GM12878 (cell line): ENCODE data around the gene CPLX4. TPM values are rescaled to one million over a fixed set of nuclear protein-coding genes. Genes with fewer than 3 reads are reported as not detected.

Experiments used
- ATAC-seq: fragments of 200-7000 bp; cut with Tn5 transposase; 3 replicates; pipeline ENCODE4 v1.9.1; 2020; ENCODE audit warnings: mild to moderate bottlenecking, moderate library complexity
- BruUV-seq: library from RNA; stranded (reverse); fragments of 400-500 nt; replicated peaks from 2 replicates; lab custom pipeline; 2021; lab: Mats Ljungman, UMichigan
- CTCF ChIA-PET: fragments of 300-600 bp; sonication (Branson Sonifier 250); formaldehyde crosslinking; extraction: SDS; loops from one replicate; lab custom pipeline; 2021; ENCODE audit warnings: inconsistent platforms; lab: Yijun Ruan, JAX
- POLR2A ChIA-PET: fragments of 350-600 bp; formaldehyde crosslinking; extraction: SDS; loops from one replicate; lab custom pipeline; 2021; ENCODE audit warnings: inconsistent platforms; lab: Charles Lee
- RAD21 ChIA-PET: fragments of 300-600 bp; sonication (Branson Sonifier 250); formaldehyde crosslinking; loops from one replicate; lab custom pipeline; 2023; ENCODE audit warnings: antibody characterized with exemption; ENCODE audit not compliant: unreplicated experiment; lab: Charles Lee
- SMC1A ChIA-PET: fragments of 300-600 bp; sonication (Branson Sonifier 250); formaldehyde crosslinking; loops from one replicate; lab custom pipeline; 2023; ENCODE audit not compliant: unreplicated experiment, uncharacterized antibody; lab: Charles Lee
- DNase-seq: peaks from one replicate; pipeline ENCODE4 v3.0.0-alpha.2; 2011; ENCODE audit warnings: low read depth, low spot score
- FAIRE-seq: peaks from 3 replicates; lab custom pipeline; 2011; peaks lifted over from hg19 to GRCh38; lab: Jason Lieb, UNC
- H2AFZ ChIP-seq: 2 replicates; pipeline ENCODE4 v1.6.0; 2011; ENCODE audit warnings: low read depth, low read length, control low read depth; ENCODE audit not compliant: control insufficient read depth
- H3K27ac ChIP-seq: 2 replicates; pipeline ENCODE4 v1.5.1; 2011; ENCODE audit warnings: control low read depth; ENCODE audit not compliant: control insufficient read depth, insufficient read depth
- H3K27me3 ChIP-seq, 2 experiments: replicated peaks in 1 of 2; 2 replicates each; pipeline versions ENCODE4 v1.6.0 to v1.6.1; 2011; ENCODE audit warnings: low read length in 1 of 2; ENCODE audit not compliant: control insufficient read depth in 2 of 2, insufficient read depth in 2 of 2
- H3K36me3 ChIP-seq, 2 experiments: 2 replicates each; pipeline ENCODE4 v1.5.1; 2011; ENCODE audit warnings: low read length in 1 of 2; ENCODE audit not compliant: control insufficient read depth in 2 of 2, insufficient read depth in 2 of 2
- H3K4me1 ChIP-seq: 2 replicates; pipeline ENCODE4 v1.6.1; 2011; ENCODE audit warnings: mild to moderate bottlenecking, low read length, moderate library complexity, mixed read lengths; ENCODE audit not compliant: control insufficient read depth, insufficient read depth
- H3K4me2 ChIP-seq: 2 replicates; pipeline ENCODE4 v1.6.0; 2011; ENCODE audit warnings: control low read depth; ENCODE audit not compliant: control insufficient read depth, insufficient read depth
- H3K4me3 ChIP-seq: fragments of 200-600 bp; sonication (generic); 2 replicates; pipeline ENCODE4 v1.5.1; 2016
- H3K79me2 ChIP-seq: 2 replicates; pipeline ENCODE4 v1.6.0; 2011; ENCODE audit warnings: low read length; ENCODE audit not compliant: control insufficient read depth, insufficient read depth
- H3K9ac ChIP-seq: 2 replicates; pipeline ENCODE4 v1.8.0; 2011; ENCODE audit warnings: low read length, control low read depth, mixed read lengths; ENCODE audit not compliant: control insufficient read depth, insufficient read depth
- H3K9me3 ChIP-seq: replicated peaks from 3 replicates; pipeline ENCODE4 v1.5.1; 2011; ENCODE audit warnings: mild to moderate bottlenecking, low read length; ENCODE audit not compliant: control insufficient read depth, insufficient read depth
- H4K20me1 ChIP-seq: 2 replicates; pipeline ENCODE4 v1.6.0; 2011; ENCODE audit not compliant: control insufficient read depth, insufficient read depth
- EZH2 ChIP-seq: IDR thresholded peaks from 2 replicates; pipeline ENCODE4 v1.6.1; 2012; ENCODE audit warnings: low read depth, mild to moderate bottlenecking, control low read depth, inconsistent platforms, low read length, borderline replicate concordance; ENCODE audit not compliant: control insufficient read depth
- FOS ChIP-seq: IDR thresholded peaks from 3 replicates; pipeline ENCODE4 v1.6.1; 2011; ENCODE audit warnings: borderline replicate concordance; ENCODE audit not compliant: insufficient read length; ENCODE audit errors: extremely low read depth
- KLF5 ChIP-seq: fragments of 450-650 bp; IDR thresholded peaks from 2 replicates; pipeline ENCODE4 v1.6.1; 2014; ENCODE audit warnings: mild to moderate bottlenecking; ENCODE audit not compliant: partially characterized antibody
- MEF2B ChIP-seq: fragments of 450-650 bp; IDR thresholded peaks from 2 replicates; pipeline ENCODE4 v1.6.1; 2018; ENCODE audit warnings: mild to moderate bottlenecking, moderate library complexity; ENCODE audit not compliant: partially characterized antibody, poor library complexity, severe bottlenecking
- NBN ChIP-seq: fragments of 450-650 bp; IDR thresholded peaks from 2 replicates; pipeline ENCODE4 v1.6.1; 2016
- NR2C2 ChIP-seq: IDR thresholded peaks from 2 replicates; pipeline ENCODE4 v1.6.1; 2011; ENCODE audit warnings: borderline replicate concordance, low read depth; ENCODE audit not compliant: control insufficient read depth, insufficient read length
- POLR2AphosphoS5 ChIP-seq: IDR thresholded peaks from 2 replicates; pipeline ENCODE4 v1.6.1; 2011; ENCODE audit warnings: mild to moderate bottlenecking, low read length, inconsistent platforms
- SMARCA5 ChIP-seq: fragments of 450-650 bp; IDR thresholded peaks from 2 replicates; pipeline ENCODE4 v1.6.1; 2017; ENCODE audit warnings: mild to moderate bottlenecking
- ZNF24 ChIP-seq: fragments of 450-650 bp; IDR thresholded peaks from 2 replicates; pipeline ENCODE4 v1.6.1; 2017; ENCODE audit warnings: antibody characterized with exemption, mild to moderate bottlenecking
- WGBS: methylation state at CpG from one replicate; pipeline ENCODE4 v1.1.6; 2016; ENCODE audit warnings: low lambda C conversion rate; ENCODE audit not compliant: insufficient replicate concordance, insufficient coverage; ENCODE audit errors: missing lambda C conversion rate; 5-methylcytosine and 5-hydroxymethylcytosine counted together
- in situ Hi-C: fragments of 300-500 bp; cut with MboI; formaldehyde crosslinking; loops from 9 replicates; pipeline ENCODE4 v1.14.3; 2018; ENCODE audit warnings: mixed read lengths
- intact Hi-C: fragments of 100-400 bp; cut with micrococcal nuclease; formaldehyde crosslinking; loops from one replicate; pipeline ENCODE4 v1.14.2; 2022; ENCODE audit not compliant: unreplicated experiment
- polyA plus RNA-seq, 11 experiments: library from polyadenylated mRNA; depleted of rRNA in 4 of 11; unstranded in 6 of 11; stranded (reverse) in 5 of 11; fragments of >200 nt; fragmentation: Nextera tagmentation in 4 of 11; fragmentation: Illumina TruSeq in 1 of 11; extraction: Ambion mirVana in 4 of 11; extraction: Trizol in 1 of 11; gene quantifications; 1 replicate in 1 of 11; 2 replicates in 10 of 11; pipeline versions ENCODE4 v1.2.1 to v1.2.3, GENCODE V29; 2011 to 2016; ENCODE audit warnings: inconsistent platforms in 2 of 11, missing spikeins in 2 of 11, low read depth in 1 of 11
- total RNA-seq, 4 experiments: library from RNA; depleted of rRNA in 3 of 4; stranded (reverse); fragments of >200 nt in 3 of 4; fragmentation: Illumina TruSeq in 1 of 4; extraction: Trizol in 1 of 4; gene quantifications; 2 replicates each; pipeline versions ENCODE4 v1.2.1 to v1.2.3, GENCODE V29; 2013 to 2021
- TF ChIP-seq, protein P1 (sequence below): fragments of 450-650 bp; IDR thresholded peaks from 2 replicates; pipeline ENCODE4 v1.6.1; 2016; ENCODE audit warnings: mild to moderate bottlenecking

CPLX4 gene
- total and polyA plus RNA-seq, 10 of the 15 experiments (the other 5 are each of a cell fraction or from before 2014, with no cell fraction given) = not detected

DNA sequence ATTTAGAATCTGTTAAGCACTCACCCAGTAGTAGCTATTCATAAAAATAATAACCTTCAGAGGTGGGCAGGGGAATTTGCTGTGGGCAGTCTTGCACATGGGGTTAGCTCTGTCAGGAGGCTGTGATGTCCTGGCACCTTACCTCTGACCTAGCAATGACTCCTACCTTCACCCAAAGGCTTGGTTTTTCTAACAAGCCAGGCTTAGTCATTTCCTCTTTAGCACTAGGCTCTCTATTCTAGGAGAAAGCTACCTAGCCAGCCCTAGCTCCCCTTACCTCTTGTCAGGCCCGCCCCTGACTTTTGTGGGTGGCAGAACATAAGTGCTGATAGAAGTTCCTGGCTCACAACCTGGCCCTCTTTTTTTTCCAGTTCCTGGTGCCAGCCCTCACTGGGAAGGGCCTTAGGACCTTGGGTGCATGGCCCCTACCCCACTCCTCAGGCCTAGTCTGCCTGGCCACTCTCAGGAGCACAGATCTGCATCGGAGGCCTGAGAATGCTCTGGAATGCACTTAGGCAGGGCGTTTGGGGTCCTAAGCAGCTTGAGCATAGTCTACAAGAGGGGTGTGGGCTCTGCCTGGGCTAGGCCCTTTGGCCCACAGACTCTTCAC is 17.7 kb downstream of the CPLX4 start:
- Histone ChIP-seq H3K9me3 (no peaks in the 10 kb centered on the region; the same call in 2 of the 3 replicates), H3K27ac (no peak overlapping the region), H4K20me1 (no peaks in the 10 kb centered on the region), H3K4me2 (no peak overlapping the region), H3K36me3 (no peaks in the 10 kb centered on the region), H2AFZ (no peak overlapping the region), H3K4me1 (no peaks in the 10 kb centered on the region), H3K27me3 (peaks cover 3 to 7% of the 10 kb centered on the region in 2 experiments; a peak in 3 of 4 replicates), H3K4me3 (no peak overlapping the region), H3K9ac (no peak overlapping the region), H3K79me2 (no peaks in the 10 kb centered on the region)
- SMC1A ChIA-PET = interaction anchor here (0.6 to 0.9 kb wide), 3 partner anchors 79 to 686 kb away, joined by 3 read pairs; no protein-coding TSS in a partner anchor
- TF ChIP-seq, protein P1, sequence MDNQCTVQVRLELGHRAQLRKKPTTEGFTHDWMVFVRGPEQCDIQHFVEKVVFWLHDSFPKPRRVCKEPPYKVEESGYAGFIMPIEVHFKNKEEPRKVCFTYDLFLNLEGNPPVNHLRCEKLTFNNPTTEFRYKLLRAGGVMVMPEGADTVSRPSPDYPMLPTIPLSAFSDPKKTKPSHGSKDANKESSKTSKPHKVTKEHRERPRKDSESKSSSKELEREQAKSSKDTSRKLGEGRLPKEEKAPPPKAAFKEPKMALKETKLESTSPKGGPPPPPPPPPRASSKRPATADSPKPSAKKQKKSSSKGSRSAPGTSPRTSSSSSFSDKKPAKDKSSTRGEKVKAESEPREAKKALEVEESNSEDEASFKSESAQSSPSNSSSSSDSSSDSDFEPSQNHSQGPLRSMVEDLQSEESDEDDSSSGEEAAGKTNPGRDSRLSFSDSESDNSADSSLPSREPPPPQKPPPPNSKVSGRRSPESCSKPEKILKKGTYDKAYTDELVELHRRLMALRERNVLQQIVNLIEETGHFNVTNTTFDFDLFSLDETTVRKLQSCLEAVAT = no peak
- TF ChIP-seq KLF5 (no peak), POLR2AphosphoS5 (no peak), ZNF24 (no peak)
- no peak for ATAC-seq
- no TSS peak for BruUV-seq
- DNase-seq = no peak
- FAIRE-seq = no peak
- POLR2A ChIA-PET = no interaction called here
- in situ Hi-C loops = no loop called here
- RAD21 ChIA-PET = interaction anchor here (1.3 kb wide), 1 partner anchor 102 kb away, joined by 8 read pairs; no protein-coding TSS in a partner anchor
- WGBS = 44% methylated on average over 3 of the region's 3 CpGs
- intact Hi-C loops = no loop called here
- CTCF ChIA-PET = interaction anchor here (0.7 to 1.5 kb wide), 5 partner anchors 9 to 103 kb away, joined by 3 to 6 read pairs (median 3); no protein-coding TSS in a partner anchor

GRCh38 chr18:59298871-59299270 is 19.6 kb downstream of the CPLX4 start:
- no peak overlapping the region for H3K4me2 ChIP-seq
- ATAC-seq (no peak), DNase-seq (no peak), FAIRE-seq (no peak)
- H4K20me1 ChIP-seq = no peaks in the 10 kb centered on the region
- H3K27me3 ChIP-seq = peaks cover 3 to 4% of the 10 kb centered on the region in 2 experiments; a peak in 3 of 4 replicates
- BruUV-seq = no TSS peak
- H2AFZ ChIP-seq = no peak overlapping the region
- no peaks in the 10 kb centered on the region for H3K79me2 ChIP-seq
- H3K9me3 ChIP-seq = no peaks in the 10 kb centered on the region; the same call in 2 of the 3 replicates
- H3K36me3 ChIP-seq = no peaks in the 10 kb centered on the region
- 51% methylated on average over 8 of the region's 8 CpGs for WGBS
- H3K4me1 ChIP-seq = no peaks in the 10 kb centered on the region
- POLR2A ChIA-PET = no interaction called here
- SMC1A ChIA-PET = no interaction called here
- RAD21 ChIA-PET = no interaction called here
- H3K4me3 ChIP-seq = no peak overlapping the region
- no peak overlapping the region for H3K9ac ChIP-seq
- no peak overlapping the region for H3K27ac ChIP-seq
- CTCF ChIA-PET = interaction anchor here (1.1 kb wide), 1 partner anchor 104 kb away, joined by 3 read pairs; no protein-coding TSS in a partner anchor
- in situ Hi-C loops = no loop called here
- no peak for TF ChIP-seq SMARCA5
- TF ChIP-seq MEF2B = no peak
- TF ChIP-seq FOS = no peak
- no peak for TF ChIP-seq EZH2
- TF ChIP-seq NBN = no peak
- no peak for TF ChIP-seq NR2C2
- intact Hi-C loops = no loop called here
